B cell (primary cell): ENCODE data around the gene NACAD. TPM values are rescaled to one million over a fixed set of nuclear protein-coding genes. Genes with fewer than 3 reads are reported as not detected.

Experiments used
- ATAC-seq: fragments of 200-7000 bp; cut with Tn5 transposase; one replicate; pipeline ENCODE4 v1.10.0; 2021; ENCODE audit warnings: low read depth, mild to moderate bottlenecking, moderate number of reproducible peaks, moderate library complexity
- CTCF ChIA-PET: fragments of 350-600 bp; sonication (Branson Sonifier 250); formaldehyde crosslinking; loops from one replicate; lab custom pipeline; 2021; ENCODE audit warnings: antibody characterized with exemption, inconsistent platforms; lab: Charles Lee
- POLR2A ChIA-PET: fragments of 350-600 bp; sonication (Branson Sonifier 250); formaldehyde crosslinking; loops from one replicate; lab custom pipeline; 2021; ENCODE audit warnings: antibody characterized with exemption; lab: Charles Lee
- DNase-seq: peaks from one replicate; pipeline ENCODE4 v3.0.0; 2013
- H2AFZ ChIP-seq: 2 replicates; pipeline ENCODE4 v1.6.1; 2012; ENCODE audit warnings: mild to moderate bottlenecking, low read depth, low read length; ENCODE audit not compliant: insufficient read depth, poor library complexity, severe bottlenecking
- H3K27ac ChIP-seq, 2 donors: 1 replicate in 1 of 2; 2 replicates in 1 of 2; pipeline ENCODE4 v1.5.1; 2012 to 2013; ENCODE audit warnings: low read length in 2 of 2, mild to moderate bottlenecking in 2 of 2, moderate library complexity in 1 of 2
- H3K27me3 ChIP-seq, 4 experiments: fragments of 200-600 bp in 1 of 4; sonication (generic) in 1 of 4; replicated peaks in 1 of 4; 1 replicate in 2 of 4; 2 replicates in 2 of 4; pipeline versions ENCODE4 v1.6.1 to v1.7.0; 2013 to 2016; ENCODE audit warnings: low read length in 3 of 4, mild to moderate bottlenecking in 2 of 4, mixed read lengths in 1 of 4, moderate library complexity in 1 of 4; ENCODE audit not compliant: insufficient read depth in 4 of 4, control insufficient read depth in 3 of 4; ENCODE audit errors: control extremely low read depth in 1 of 4
- H3K36me3 ChIP-seq, 2 experiments: replicated peaks in 1 of 2; 1 replicate in 1 of 2; 2 replicates in 1 of 2; pipeline versions ENCODE4 v1.6.1 to v1.7.1; 2013; ENCODE audit warnings: low read length in 1 of 2; ENCODE audit not compliant: insufficient read depth in 2 of 2, control insufficient read depth in 1 of 2; ENCODE audit errors: control extremely low read depth in 1 of 2, extremely low read depth in 1 of 2
- H3K4me1 ChIP-seq, 2 donors: fragments of 200-600 bp in 1 of 2; sonication (generic) in 1 of 2; 1 replicate in 1 of 2; 2 replicates in 1 of 2; pipeline versions ENCODE4 v1.5.1 to v1.6.1; 2013 to 2017; ENCODE audit warnings: low read length in 2 of 2; ENCODE audit not compliant: control insufficient read depth in 2 of 2, insufficient read depth in 2 of 2
- H3K4me2 ChIP-seq: replicated peaks from 2 replicates; pipeline ENCODE3; 2012; ENCODE audit warnings: mild to moderate bottlenecking, low read depth, low read length; ENCODE audit not compliant: poor library complexity, severe bottlenecking
- H3K4me3 ChIP-seq, 5 experiments: fragments of 200-600 bp in 1 of 5; sonication (generic) in 1 of 5; 1 replicate in 3 of 5; 2 replicates in 2 of 5; pipeline versions ENCODE4 v1.5.1 to v1.7.0; 2011 to 2016; ENCODE audit warnings: low read length in 4 of 5, mild to moderate bottlenecking in 4 of 5, low read depth in 2 of 5, control low read depth in 1 of 5, moderate library complexity in 1 of 5; ENCODE audit not compliant: insufficient read depth in 1 of 5; ENCODE audit errors: control extremely low read depth in 1 of 5, extremely low read depth in 1 of 5
- H3K79me2 ChIP-seq: fragments of 200-600 bp; sonication (generic); one replicate; pipeline ENCODE4 v1.6.0; 2016; ENCODE audit warnings: low read length; ENCODE audit not compliant: control insufficient read depth, insufficient read depth
- H3K9ac ChIP-seq: fragments of 200-600 bp; sonication (generic); 2 replicates; pipeline ENCODE4 v1.6.1; 2017; ENCODE audit warnings: mild to moderate bottlenecking, low read length, moderate library complexity
- H3K9me3 ChIP-seq, 3 donors: one replicate each; pipeline versions ENCODE4 v1.6.1 to v1.7.1; 2013; ENCODE audit warnings: low read length in 2 of 3; ENCODE audit not compliant: control insufficient read depth in 2 of 3, insufficient read depth in 1 of 3; ENCODE audit errors: control extremely low read depth in 1 of 3
- H4K20me1 ChIP-seq: 2 replicates; pipeline ENCODE4 v1.6.0; 2012; ENCODE audit warnings: mild to moderate bottlenecking, low read length; ENCODE audit not compliant: insufficient read depth, control insufficient read depth, poor library complexity, severe bottlenecking
- H3K27ac Mint-ChIP-seq: one replicate; pipeline ENCODE4 v1.8.0; 2021; ENCODE audit warnings: mixed read lengths
- H3K27me3 Mint-ChIP-seq: one replicate; pipeline ENCODE4 v1.8.0; 2021; ENCODE audit warnings: mixed read lengths
- H3K4me1 Mint-ChIP-seq: one replicate; pipeline ENCODE4 v1.8.0; 2021; ENCODE audit warnings: mixed read lengths
- H3K4me3 Mint-ChIP-seq: one replicate; pipeline ENCODE4 v1.8.0; 2021; ENCODE audit warnings: mixed read lengths
- H3K9me3 Mint-ChIP-seq: one replicate; pipeline ENCODE4 v1.8.0; 2022; ENCODE audit warnings: mixed read lengths; ENCODE audit not compliant: insufficient read depth
- EZH2 ChIP-seq: IDR thresholded peaks from 2 replicates; pipeline ENCODE4 v1.6.1; 2012; ENCODE audit warnings: borderline replicate concordance, low read depth, mild to moderate bottlenecking, moderate library complexity, low read length; ENCODE audit not compliant: insufficient read depth, poor library complexity, severe bottlenecking
- WGBS: methylation state at CpG from one replicate; pipeline ENCODE4 v1.1.5; 2013; ENCODE audit warnings: missing lambda C conversion rate; ENCODE audit not compliant: insufficient coverage; 5-methylcytosine and 5-hydroxymethylcytosine counted together
- intact Hi-C: fragments of 100-400 bp; cut with micrococcal nuclease; formaldehyde crosslinking; loops from one replicate; pipeline ENCODE4 v1.10.0; 2022
- polyA plus RNA-seq: library from polyadenylated mRNA; depleted of rRNA; stranded (reverse); fragments of >200 nt; gene quantifications from 2 replicates; pipeline ENCODE4 v1.2.3, GENCODE V29; 2012
- total RNA-seq, 2 donors: library from RNA; stranded (reverse); fragments of 120-200 nt in 1 of 2; gene quantifications; 1 replicate in 1 of 2; 2 replicates in 1 of 2; pipeline versions ENCODE4 v1.2.3 to v1.2.4, GENCODE V29; 2013 to 2022
- TF ChIP-seq, protein P1 (sequence below): fragments of 200-600 bp; IDR thresholded peaks from one replicate; pipeline ENCODE4 v1.8.0; 2022; ENCODE audit warnings: antibody characterized with exemption, mild to moderate bottlenecking

NACAD gene
- total and polyA plus RNA-seq, 2 donors (not counting 1 experiment from before 2014, with no cell fraction given): 0.04 to 0.49 TPM

GRCh38 chr7:45064047-45064725, 24.6 kb downstream of the NACAD start:
- peaks cover 50% of the 10 kb centered on the region for H3K4me1 Mint-ChIP-seq
- TF ChIP-seq, protein P1, sequence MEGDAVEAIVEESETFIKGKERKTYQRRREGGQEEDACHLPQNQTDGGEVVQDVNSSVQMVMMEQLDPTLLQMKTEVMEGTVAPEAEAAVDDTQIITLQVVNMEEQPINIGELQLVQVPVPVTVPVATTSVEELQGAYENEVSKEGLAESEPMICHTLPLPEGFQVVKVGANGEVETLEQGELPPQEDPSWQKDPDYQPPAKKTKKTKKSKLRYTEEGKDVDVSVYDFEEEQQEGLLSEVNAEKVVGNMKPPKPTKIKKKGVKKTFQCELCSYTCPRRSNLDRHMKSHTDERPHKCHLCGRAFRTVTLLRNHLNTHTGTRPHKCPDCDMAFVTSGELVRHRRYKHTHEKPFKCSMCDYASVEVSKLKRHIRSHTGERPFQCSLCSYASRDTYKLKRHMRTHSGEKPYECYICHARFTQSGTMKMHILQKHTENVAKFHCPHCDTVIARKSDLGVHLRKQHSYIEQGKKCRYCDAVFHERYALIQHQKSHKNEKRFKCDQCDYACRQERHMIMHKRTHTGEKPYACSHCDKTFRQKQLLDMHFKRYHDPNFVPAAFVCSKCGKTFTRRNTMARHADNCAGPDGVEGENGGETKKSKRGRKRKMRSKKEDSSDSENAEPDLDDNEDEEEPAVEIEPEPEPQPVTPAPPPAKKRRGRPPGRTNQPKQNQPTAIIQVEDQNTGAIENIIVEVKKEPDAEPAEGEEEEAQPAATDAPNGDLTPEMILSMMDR: no peak
- no peak for TF ChIP-seq EZH2
- no peak overlapping the region for H3K4me3 ChIP-seq
- no peak for ATAC-seq
- H3K4me3 Mint-ChIP-seq: no peak overlapping the region
- H4K20me1 ChIP-seq: peaks cover 100% of the 10 kb centered on the region
- H3K27ac ChIP-seq: no peak overlapping the region
- peaks cover 93% of the 10 kb centered on the region for H3K79me2 ChIP-seq
- H3K9me3 ChIP-seq: no peaks in the 10 kb centered on the region
- WGBS: 91% methylated on average over 14 of the region's 16 CpGs
- H3K27ac Mint-ChIP-seq: peak overlapping the region; percentile 62
- H3K4me1 ChIP-seq: peaks cover 16 to 20% of the 10 kb centered on the region in 2 donors
- POLR2A ChIA-PET: interaction anchor here (1.1 kb wide), 1 partner anchor 65 kb away, joined by 3 read pairs; no protein-coding TSS in a partner anchor
- peaks cover 0 to 82% of the 10 kb centered on the region in 2 experiments for H3K36me3 ChIP-seq
- no peaks in the 10 kb centered on the region for H3K9me3 Mint-ChIP-seq
- no peak overlapping the region for H3K4me2 ChIP-seq
- no peak for DNase-seq
- no peaks in the 10 kb centered on the region for H3K27me3 Mint-ChIP-seq
- H3K9ac ChIP-seq: no peak overlapping the region
- no peak overlapping the region for H2AFZ ChIP-seq
- intact Hi-C loops: loop anchor here (5.0 to 10.0 kb wide), 2 partner anchors 37 to 59 kb away; partner anchors contain the start of gene CCM2
- CTCF ChIA-PET: interaction anchor here (0.5 to 1.5 kb wide), 2 partner anchors 46 to 62 kb away, joined by 3 to 4 read pairs; no protein-coding TSS in a partner anchor
- H3K27me3 ChIP-seq: no peaks in the 10 kb centered on the region
